ENCODE measurements around the gene HSP90B1.

DNA sequence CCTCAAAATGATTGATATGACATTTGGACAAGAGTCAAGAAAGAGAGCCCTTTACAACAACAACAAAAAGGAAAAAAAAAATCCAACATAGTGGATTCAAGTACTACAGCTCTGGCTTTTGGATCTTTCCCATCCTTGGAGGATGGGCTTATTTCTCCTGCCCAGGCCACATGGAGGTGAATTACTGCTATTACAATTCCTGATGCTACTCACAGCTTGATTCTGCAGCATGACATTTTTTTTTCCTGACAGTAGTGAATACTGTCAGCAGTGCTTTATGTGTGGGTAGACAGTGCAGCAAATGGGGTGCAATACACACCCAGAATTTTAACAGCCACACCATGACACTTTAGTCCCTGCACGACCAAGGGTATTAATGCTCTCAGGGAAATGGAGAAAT lies 42.5 kb upstream of the HSP90B1 start:
- TF ChIP-seq, protein P1, sequence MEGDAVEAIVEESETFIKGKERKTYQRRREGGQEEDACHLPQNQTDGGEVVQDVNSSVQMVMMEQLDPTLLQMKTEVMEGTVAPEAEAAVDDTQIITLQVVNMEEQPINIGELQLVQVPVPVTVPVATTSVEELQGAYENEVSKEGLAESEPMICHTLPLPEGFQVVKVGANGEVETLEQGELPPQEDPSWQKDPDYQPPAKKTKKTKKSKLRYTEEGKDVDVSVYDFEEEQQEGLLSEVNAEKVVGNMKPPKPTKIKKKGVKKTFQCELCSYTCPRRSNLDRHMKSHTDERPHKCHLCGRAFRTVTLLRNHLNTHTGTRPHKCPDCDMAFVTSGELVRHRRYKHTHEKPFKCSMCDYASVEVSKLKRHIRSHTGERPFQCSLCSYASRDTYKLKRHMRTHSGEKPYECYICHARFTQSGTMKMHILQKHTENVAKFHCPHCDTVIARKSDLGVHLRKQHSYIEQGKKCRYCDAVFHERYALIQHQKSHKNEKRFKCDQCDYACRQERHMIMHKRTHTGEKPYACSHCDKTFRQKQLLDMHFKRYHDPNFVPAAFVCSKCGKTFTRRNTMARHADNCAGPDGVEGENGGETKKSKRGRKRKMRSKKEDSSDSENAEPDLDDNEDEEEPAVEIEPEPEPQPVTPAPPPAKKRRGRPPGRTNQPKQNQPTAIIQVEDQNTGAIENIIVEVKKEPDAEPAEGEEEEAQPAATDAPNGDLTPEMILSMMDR (IDR thresholded peaks at IDR 0.05): no peak
- TF ChIP-seq POLR2A (IDR thresholded peaks at IDR 0.05) (no peak), EP300 (IDR thresholded peaks at IDR 0.05; ENCODE audit: low read depth) (no peak)

Data from transverse colon (tissue), 3 donors.